ENCODE data around the gene COX20.

Gene COX20

GRCh38 chr1:244881552-244882280, 46.3 kb downstream of the COX20 start:
- DNase-seq, result no peak

DNA sequence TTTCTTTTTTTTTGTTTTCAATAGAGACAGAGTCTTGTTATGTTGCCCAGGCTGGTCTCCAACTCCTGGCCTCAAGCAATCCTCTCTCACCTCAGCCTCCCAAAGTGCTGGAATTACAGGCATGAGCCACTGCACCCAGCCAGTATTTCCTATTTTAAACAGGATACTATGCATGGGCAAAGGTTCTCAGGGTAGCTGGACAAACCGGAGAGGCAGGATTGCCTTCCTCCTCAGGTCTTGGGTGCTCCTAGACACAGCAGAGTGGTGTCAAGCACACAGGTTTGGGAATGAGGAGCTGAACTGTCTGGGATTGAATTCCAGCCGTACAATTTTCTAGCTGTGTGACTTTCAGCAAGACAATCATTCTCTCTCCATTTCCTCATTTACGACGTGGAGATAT, 51.8 kb downstream of the COX20 start:
- no peak for DNase-seq

DNA sequence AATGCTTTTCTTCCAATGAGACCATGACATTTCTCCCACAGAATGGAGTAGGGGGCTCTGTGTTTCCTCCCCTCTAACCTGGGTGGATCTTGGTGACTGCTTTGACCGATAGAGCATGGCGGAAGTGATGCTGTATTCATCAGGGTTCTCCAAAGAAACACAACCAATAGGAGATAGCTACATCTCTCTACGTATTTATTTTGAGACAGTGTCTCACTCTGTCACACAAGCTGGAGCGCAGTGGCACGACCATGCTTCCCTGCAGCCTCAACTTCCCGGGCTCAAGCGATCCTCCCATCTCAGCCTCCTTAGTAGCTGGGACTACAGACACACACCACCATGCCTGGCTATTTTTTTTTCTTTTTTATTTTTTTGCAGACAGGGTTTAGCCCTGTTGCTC, 58.4 kb downstream of the COX20 start:
- no peak for DNase-seq
